WTC11 (cell line): ENCODE measurements around the gene SGPL1. TPM values are rescaled to one million over a fixed set of nuclear protein-coding genes. Genes with fewer than 3 reads are reported as not detected.

Experiments
- ATAC-seq: fragments of 200-7000 bp; cut with Tn5 transposase; 2 replicates; pipeline ENCODE4 v1.10.0; 2021; ENCODE audit warnings: mild to moderate bottlenecking, moderate library complexity
- CTCF ChIA-PET: fragments of 300-600 bp; sonication (Branson Sonifier 250); formaldehyde crosslinking; loops from one replicate; lab custom pipeline; 2021; ENCODE audit warnings: antibody characterized with exemption; lab: Charles Lee
- POLR2A ChIA-PET: fragments of 350-600 bp; sonication (Branson Sonifier 250); formaldehyde crosslinking; loops from one replicate; lab custom pipeline; 2021; ENCODE audit warnings: antibody characterized with exemption; lab: Charles Lee
- DNase-seq: peaks from one replicate; pipeline ENCODE4 v3.0.0; 2021; ENCODE audit warnings: low spot score
- H3K27ac Mint-ChIP-seq: 2 replicates; pipeline ENCODE4 v1.8.0; 2021; ENCODE audit warnings: mixed read lengths
- H3K27me3 Mint-ChIP-seq: 2 replicates; pipeline ENCODE4 v1.8.0; 2021; ENCODE audit warnings: low read depth, mild to moderate bottlenecking, moderate library complexity, mixed read lengths
- H3K36me3 Mint-ChIP-seq: 2 replicates; pipeline ENCODE4 v1.8.0; 2021; ENCODE audit warnings: mixed read lengths
- H3K4me1 Mint-ChIP-seq: 2 replicates; pipeline ENCODE4 v1.8.0; 2022; ENCODE audit warnings: mixed read lengths
- H3K4me3 Mint-ChIP-seq: 2 replicates; pipeline ENCODE4 v1.8.0; 2021; ENCODE audit warnings: mild to moderate bottlenecking, moderate library complexity, mixed read lengths
- H3K9me3 Mint-ChIP-seq: 2 replicates; pipeline ENCODE4 v1.8.0; 2021; ENCODE audit warnings: mixed read lengths
- ATF2 ChIP-seq: sonication (generic); formaldehyde crosslinking; IDR thresholded peaks from 2 replicates; pipeline ENCODE4 v1.8.1; 2022; ENCODE audit warnings: low read depth, missing genetic modification reagents, borderline replicate concordance
- CDX4 ChIP-seq: fragments of 250-450 bp; sonication (Bioruptor Pico); IDR thresholded peaks from 2 replicates; pipeline ENCODE4 v1.9.0; 2021; ENCODE audit warnings: moderate library complexity, mild to moderate bottlenecking, inconsistent platforms, borderline replicate concordance
- CREM ChIP-seq: sonication (generic); formaldehyde crosslinking; IDR thresholded peaks from 2 replicates; pipeline ENCODE4 v1.8.1; 2022; ENCODE audit warnings: mild to moderate bottlenecking, missing genetic modification reagents, moderate library complexity
- CTCF ChIP-seq: fragments of 200-600 bp; IDR thresholded peaks from 2 replicates; pipeline ENCODE4 v1.8.0; 2022; ENCODE audit warnings: antibody characterized with exemption
- FOXJ3 ChIP-seq: sonication (generic); formaldehyde crosslinking; IDR thresholded peaks from 2 replicates; pipeline ENCODE4 v1.9.0; 2021; ENCODE audit warnings: missing genetic modification reagents, mild to moderate bottlenecking, borderline replicate concordance
- GRHL2 ChIP-seq: fragments of 250-450 bp; sonication (Bioruptor Pico); IDR thresholded peaks from 2 replicates; pipeline ENCODE4 v1.8.0; 2022; ENCODE audit warnings: mild to moderate bottlenecking, moderate library complexity; ENCODE audit not compliant: insufficient replicate concordance, severe bottlenecking
- HMGXB4 ChIP-seq: sonication (generic); formaldehyde crosslinking; IDR thresholded peaks from 2 replicates; pipeline ENCODE4 v1.8.1; 2023; ENCODE audit warnings: mild to moderate bottlenecking, moderate library complexity, missing genetic modification reagents
- IRF1 ChIP-seq: sonication (generic); formaldehyde crosslinking; IDR thresholded peaks from 2 replicates; pipeline ENCODE4 v1.8.0; 2023; ENCODE audit warnings: missing genetic modification reagents
- IRF2 ChIP-seq: sonication (generic); formaldehyde crosslinking; IDR thresholded peaks from 2 replicates; pipeline ENCODE4 v1.8.0; 2022; ENCODE audit warnings: low read depth, missing genetic modification reagents, borderline replicate concordance
- MAX ChIP-seq: sonication (generic); formaldehyde crosslinking; IDR thresholded peaks from 2 replicates; pipeline ENCODE4 v1.8.0; 2022; ENCODE audit warnings: mild to moderate bottlenecking, missing genetic modification reagents
- MLX ChIP-seq: sonication (generic); formaldehyde crosslinking; IDR thresholded peaks from 2 replicates; pipeline ENCODE4 v1.8.1; 2023; ENCODE audit warnings: mild to moderate bottlenecking, missing genetic modification reagents, moderate library complexity
- MXD4 ChIP-seq: fragments of 250-450 bp; sonication (Bioruptor Pico); IDR thresholded peaks from 2 replicates; pipeline ENCODE4 v1.8.0; 2021; ENCODE audit warnings: mild to moderate bottlenecking, moderate library complexity, borderline replicate concordance
- NFATC4 ChIP-seq: fragments of 250-450 bp; sonication (Bioruptor Pico); IDR thresholded peaks from 2 replicates; pipeline ENCODE4 v1.9.0; 2021; ENCODE audit warnings: mild to moderate bottlenecking
- NR1H2 ChIP-seq: sonication (generic); formaldehyde crosslinking; IDR thresholded peaks from 2 replicates; pipeline ENCODE4 v1.9.0; 2021; ENCODE audit warnings: mild to moderate bottlenecking, moderate library complexity, missing genetic modification reagents
- OVOL2 ChIP-seq: fragments of 250-450 bp; sonication (Bioruptor Pico); IDR thresholded peaks from 2 replicates; pipeline ENCODE4 v1.9.0; 2021; ENCODE audit warnings: mild to moderate bottlenecking, borderline replicate concordance
- PRRX2 ChIP-seq: fragments of 250-450 bp; sonication (Bioruptor Pico); IDR thresholded peaks from 2 replicates; pipeline ENCODE4 v1.8.0; 2021; ENCODE audit warnings: mild to moderate bottlenecking
- SMAD4 ChIP-seq: sonication (generic); formaldehyde crosslinking; IDR thresholded peaks from 2 replicates; pipeline ENCODE4 v1.8.0; 2022; ENCODE audit warnings: mild to moderate bottlenecking, missing genetic modification reagents
- SP1 ChIP-seq: sonication (generic); formaldehyde crosslinking; conservative IDR thresholded peaks from 2 replicates; pipeline ENCODE4 v1.8.1; 2022; ENCODE audit warnings: missing genetic modification reagents
- TP53 ChIP-seq: sonication (generic); formaldehyde crosslinking; IDR thresholded peaks from 2 replicates; pipeline ENCODE4 v1.8.1; 2023; ENCODE audit warnings: mild to moderate bottlenecking, missing genetic modification reagents
- ZMAT4 ChIP-seq: fragments of 250-450 bp; sonication (Bioruptor Pico); IDR thresholded peaks from 2 replicates; pipeline ENCODE4 v1.9.0; 2021; ENCODE audit warnings: mild to moderate bottlenecking
- ZNF423 ChIP-seq: fragments of 250-450 bp; sonication (Bioruptor Pico); IDR thresholded peaks from 2 replicates; pipeline ENCODE4 v2.1.2; 2022; ENCODE audit warnings: mild to moderate bottlenecking, moderate library complexity
- ZNF671 ChIP-seq: fragments of 250-450 bp; sonication (Bioruptor Pico); IDR thresholded peaks from 2 replicates; pipeline ENCODE4 v1.8.0; 2021; ENCODE audit warnings: mild to moderate bottlenecking
- total RNA-seq: library from RNA; stranded (reverse); gene quantifications from 3 replicates; pipeline ENCODE4 v1.2.3, GENCODE V29; 2021

Gene SGPL1
- total RNA-seq, 1 experiment from 2014 or later, result 44.6 TPM

GRCh38 chr10:70833601-70834000 lies 17.9 kb downstream of the SGPL1 start (continued):
- TF ChIP-seq MLX (CRISPR knock-in tag) (no peak), ZNF671 (CRISPR knock-in tag) (no peak), ATF2 (CRISPR knock-in tag) (no peak), CREM (no peak)

GRCh38 chr10:70834021-70834420 lies 18.3 kb downstream of the SGPL1 start:
- TF ChIP-seq NFATC4, result no peak
- no peak for TF ChIP-seq HMGXB4 (CRISPR knock-in tag)
- no peak for TF ChIP-seq NR1H2 (CRISPR knock-in tag)
- no peak for TF ChIP-seq ZMAT4 (CRISPR knock-in tag)
- TF ChIP-seq SP1 (CRISPR knock-in tag), result no peak
- no peak for TF ChIP-seq ZNF423 (CRISPR knock-in tag)
- no peak for TF ChIP-seq IRF1
- TF ChIP-seq TP53 (CRISPR knock-in tag), result no peak
- TF ChIP-seq FOXJ3 (CRISPR knock-in tag), result no peak
- TF ChIP-seq SMAD4 (CRISPR knock-in tag), result no peak
- no peak for TF ChIP-seq GRHL2 (CRISPR knock-in tag)
- no peak for TF ChIP-seq OVOL2 (CRISPR knock-in tag)
- TF ChIP-seq IRF2 (CRISPR knock-in tag), result no peak
- TF ChIP-seq PRRX2 (CRISPR knock-in tag), result no peak
- no peak for TF ChIP-seq MXD4 (CRISPR knock-in tag)
- TF ChIP-seq MAX (CRISPR knock-in tag), result no peak
- no peak for TF ChIP-seq CTCF
- no peak for TF ChIP-seq CDX4 (CRISPR knock-in tag)
- TF ChIP-seq CREM, result no peak
- H3K9me3 Mint-ChIP-seq, result peaks cover 7% of the 10 kb centered on the region; the same call in 1 of the 2 replicates
- peaks cover 29% of the 10 kb centered on the region for H3K36me3 Mint-ChIP-seq
- CTCF ChIA-PET, result no interaction called here
- POLR2A ChIA-PET, result no interaction called here
- H3K27me3 Mint-ChIP-seq, result no peaks in the 10 kb centered on the region
- H3K27ac Mint-ChIP-seq, result no peak overlapping the region
- no peak overlapping the region for H3K4me3 Mint-ChIP-seq
- DNase-seq (no peak), ATAC-seq (no peak)
- no peaks in the 10 kb centered on the region for H3K4me1 Mint-ChIP-seq
